ENCODE results near the gene GNG2. TPM values are rescaled to one million over a fixed set of nuclear protein-coding genes. Genes with fewer than 3 reads are reported as not detected.

The GNG2 gene
- total and polyA plus RNA-seq, 5 donors, result 6.7 to 18.2 (median 14.3) TPM

DNA sequence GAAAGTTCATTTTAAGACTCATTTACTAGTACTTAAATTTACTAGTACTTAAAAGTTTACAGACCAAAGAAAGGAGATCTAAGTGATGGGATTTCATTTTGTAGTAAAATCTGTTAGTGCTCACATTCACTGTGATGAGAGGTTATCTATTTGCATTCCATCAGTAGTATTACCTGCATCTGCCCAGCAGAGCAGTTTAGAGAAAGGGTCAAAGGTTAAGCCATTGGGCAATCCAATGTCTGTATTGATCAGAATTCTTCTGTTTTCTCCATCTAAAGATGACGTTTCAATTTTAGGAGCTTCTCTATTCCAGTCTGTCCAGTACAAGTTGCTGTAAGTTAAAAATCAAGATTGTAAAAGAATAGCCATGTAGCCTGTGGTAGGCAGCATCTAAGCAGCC lies 147.2 kb downstream of the GNG2 start:
- ATAC-seq (no peak), DNase-seq (no peak)
- Histone ChIP-seq H3K9me3 (ENCODE audit: control insufficient read depth, low read length) (no peaks in the 10 kb centered on the region), H3K27me3 (ENCODE audit: control insufficient read depth, insufficient read depth) (no peaks in the 10 kb centered on the region), H3K4me1 (ENCODE audit: control insufficient read depth, insufficient read depth, low read length) (peaks cover 8% of the 10 kb centered on the region), H3K27ac (ENCODE audit: low read length) (no peak overlapping the region), H3K4me3 (ENCODE audit: low read length) (no peak overlapping the region)
- WGBS, result 79% methylated on average over 1 of the region's 1 CpG
- intact Hi-C loops (cut with DNase I), result loop anchor here in 1 of 4 donors (5.0 kb wide), 1 partner anchor 60 kb away; the partner anchor contains the start of gene NID2

DNA sequence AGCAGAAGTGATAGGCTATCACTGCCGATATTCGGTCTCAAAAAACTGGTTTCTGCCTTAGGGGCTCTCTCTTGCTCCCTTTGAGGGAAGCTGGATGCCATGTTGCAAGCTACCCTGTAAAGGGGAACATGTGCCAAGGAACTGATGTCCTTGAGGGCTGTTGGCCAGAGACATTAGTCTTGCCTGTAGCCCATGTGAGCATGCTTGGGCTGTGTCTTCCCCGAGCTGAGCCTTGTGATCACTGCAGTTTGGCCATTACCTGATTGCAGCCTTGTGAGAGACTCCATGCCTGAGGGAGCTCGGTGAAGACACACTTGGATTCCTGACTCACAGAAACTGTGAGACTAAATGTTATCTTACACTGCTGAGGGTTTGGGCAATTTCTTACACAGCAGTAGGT lies 147.7 kb downstream of the GNG2 start:
- no peaks in the 10 kb centered on the region for H3K27me3 ChIP-seq (ENCODE audit: control insufficient read depth, insufficient read depth)
- DNase-seq, result no peak
- intact Hi-C loops (cut with DNase I), result loop anchor here in 1 of 4 donors (5.0 kb wide), 1 partner anchor 59 kb away; the partner anchor contains the start of gene NID2
- no peak overlapping the region for H3K27ac ChIP-seq (ENCODE audit: low read length)
- H3K4me3 ChIP-seq (ENCODE audit: low read length), result no peak overlapping the region
- no peaks in the 10 kb centered on the region for H3K9me3 ChIP-seq (ENCODE audit: control insufficient read depth, low read length)
- peaks cover 7% of the 10 kb centered on the region for H3K4me1 ChIP-seq (ENCODE audit: control insufficient read depth, insufficient read depth, low read length)
- no peak for ATAC-seq
- WGBS, result 96% methylated on average over 4 of the region's 4 CpGs

DNA sequence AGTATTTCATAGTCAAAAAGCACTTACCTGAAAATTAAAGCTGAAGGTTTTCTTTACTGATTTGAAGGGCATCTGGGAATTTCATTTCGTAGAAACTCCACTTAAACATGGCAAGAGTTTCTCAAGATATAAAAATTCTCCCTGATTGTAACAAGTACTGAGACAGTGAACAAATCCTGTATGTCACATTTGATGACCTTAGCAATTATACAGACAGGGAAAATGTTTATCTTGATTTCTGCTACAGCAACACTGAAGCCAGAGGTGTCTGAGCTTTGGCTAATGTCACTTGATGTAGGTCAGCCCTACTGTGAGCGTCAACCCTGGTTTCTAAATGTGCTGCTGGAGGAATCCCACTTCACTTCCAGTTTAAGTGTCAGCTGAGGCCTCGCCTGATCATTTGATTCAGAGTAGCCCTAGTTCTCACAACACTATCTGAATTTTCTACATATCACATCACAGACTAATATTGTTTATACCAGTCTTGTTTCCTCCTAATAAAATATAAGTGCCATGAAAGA lies 149.8 kb downstream of the GNG2 start:
- Histone ChIP-seq H3K4me1 (ENCODE audit: control insufficient read depth, insufficient read depth, low read length) (peaks cover 16% of the 10 kb centered on the region), H3K4me3 (ENCODE audit: low read length) (no peak overlapping the region), H3K9me3 (ENCODE audit: control insufficient read depth, low read length) (no peaks in the 10 kb centered on the region), H3K27ac (ENCODE audit: low read length) (peak overlapping the region; percentile 58), H3K27me3 (ENCODE audit: control insufficient read depth, insufficient read depth) (no peaks in the 10 kb centered on the region)
- ATAC-seq (peak; percentile 25 to 61), DNase-seq (no peak)
- 61% methylated on average over 3 of the region's 3 CpGs for WGBS
- intact Hi-C loops (cut with DNase I), result loop anchor here in 1 of 4 donors (10.0 kb wide), 1 partner anchor 55 kb away; the partner anchor contains the start of gene NID2

DNA sequence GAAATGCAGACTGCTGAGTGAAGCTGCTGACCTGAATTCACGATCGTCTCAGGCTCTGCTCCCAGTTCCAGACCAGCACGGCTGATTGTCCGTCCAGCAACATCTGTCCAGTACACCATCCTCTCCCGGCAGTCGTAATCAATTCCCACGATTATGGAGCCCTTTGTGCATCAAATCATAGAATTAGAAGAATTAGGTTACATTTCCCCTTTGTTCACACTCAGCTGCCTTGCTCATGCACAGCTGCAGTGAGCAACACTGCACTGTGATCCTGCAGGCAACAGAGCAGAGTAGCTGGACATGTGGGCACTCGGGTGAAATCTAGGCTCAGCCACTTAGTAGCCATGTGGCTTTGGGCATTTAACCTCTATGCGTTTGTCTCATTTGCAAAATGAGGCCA lies 151.1 kb downstream of the GNG2 start:
- H3K27ac ChIP-seq (ENCODE audit: low read length), result peak overlapping the region; percentile 48
- intact Hi-C loops (cut with DNase I), result loop anchor here in 1 of 4 donors (10.0 kb wide), 1 partner anchor 53 kb away; the partner anchor contains the start of gene NID2
- WGBS, result 69% methylated on average over 9 of the region's 9 CpGs
- H3K4me1 ChIP-seq (ENCODE audit: control insufficient read depth, insufficient read depth, low read length), result peaks cover 18% of the 10 kb centered on the region
- no peak for ATAC-seq
- H3K9me3 ChIP-seq (ENCODE audit: control insufficient read depth, low read length), result no peaks in the 10 kb centered on the region
- no peak for DNase-seq
- H3K4me3 ChIP-seq (ENCODE audit: low read length), result no peak overlapping the region
- H3K27me3 ChIP-seq (ENCODE audit: control insufficient read depth, insufficient read depth), result no peaks in the 10 kb centered on the region

DNA sequence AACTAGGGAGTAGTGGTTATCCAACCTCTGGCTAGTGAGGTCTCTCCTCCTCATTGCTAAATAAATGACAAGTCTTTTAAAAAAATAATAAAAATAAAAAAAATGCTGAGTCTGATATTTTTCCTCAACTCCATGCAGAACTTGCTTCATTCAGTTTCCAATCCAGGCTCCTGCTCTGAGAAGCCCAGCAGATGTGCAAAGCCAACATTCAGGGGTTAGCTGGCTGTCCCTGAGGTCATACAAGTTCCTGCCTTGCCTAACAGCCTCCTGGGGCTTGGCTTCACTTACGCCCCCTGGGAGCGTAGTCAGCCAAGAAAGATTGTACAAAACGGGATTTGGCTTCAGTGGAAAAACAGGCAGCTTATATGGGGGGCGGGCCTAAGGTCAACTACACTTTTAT lies 152.2 kb downstream of the GNG2 start:
- H3K4me3 ChIP-seq (ENCODE audit: low read length), result no peak overlapping the region
- ATAC-seq, result peak; percentile 71 to 84
- H3K27ac ChIP-seq (ENCODE audit: low read length), result peak overlapping the region; percentile 66
- no peaks in the 10 kb centered on the region for H3K9me3 ChIP-seq (ENCODE audit: control insufficient read depth, low read length)
- peak; percentile 69 to 87 (median 85) for DNase-seq
- 19% methylated on average over 4 of the region's 4 CpGs for WGBS
- H3K27me3 ChIP-seq (ENCODE audit: control insufficient read depth, insufficient read depth), result no peaks in the 10 kb centered on the region
- intact Hi-C loops (cut with DNase I), result loop anchor here in 1 of 4 donors (10.0 kb wide), 1 partner anchor 52 kb away; the partner anchor contains the start of gene NID2
- peaks cover 23% of the 10 kb centered on the region for H3K4me1 ChIP-seq (ENCODE audit: control insufficient read depth, insufficient read depth, low read length)

DNA sequence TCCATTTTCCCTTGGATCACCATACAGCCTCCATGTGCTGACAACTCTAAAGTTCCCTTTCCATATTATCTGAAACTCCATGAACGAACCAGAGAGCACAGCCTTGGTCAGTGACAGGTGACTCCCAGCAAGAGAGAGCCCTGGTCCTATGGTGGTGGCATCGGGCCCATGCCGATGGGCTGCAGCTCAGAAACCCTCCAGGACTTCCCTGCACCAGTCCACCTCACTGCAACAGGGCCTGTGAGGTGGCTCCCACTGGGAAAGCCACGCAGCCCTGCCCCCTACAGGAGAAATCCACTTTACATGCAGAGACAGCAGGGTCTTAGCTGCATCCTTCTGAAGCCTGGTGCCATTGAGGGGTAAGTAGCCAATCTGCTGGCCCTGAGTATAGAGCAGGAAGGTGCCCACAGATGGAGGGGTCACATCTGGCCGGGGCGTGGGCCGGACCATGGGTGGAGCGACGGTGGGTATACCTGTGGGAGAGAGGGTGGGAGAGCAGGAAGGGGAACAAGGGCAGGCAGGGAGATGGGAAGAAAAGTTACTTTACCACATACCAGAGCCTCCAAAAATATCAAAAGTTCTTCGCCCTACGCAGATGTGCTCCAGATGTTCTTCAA lies 153.7 kb downstream of the GNG2 start:
- H3K4me1 ChIP-seq (ENCODE audit: control insufficient read depth, insufficient read depth, low read length), result peaks cover 25% of the 10 kb centered on the region
- no peaks in the 10 kb centered on the region for H3K27me3 ChIP-seq (ENCODE audit: control insufficient read depth, insufficient read depth)
- 53% methylated on average over 11 of the region's 11 CpGs for WGBS
- no peaks in the 10 kb centered on the region for H3K9me3 ChIP-seq (ENCODE audit: control insufficient read depth, low read length)
- intact Hi-C loops (cut with DNase I), result loop anchor here in 1 of 4 donors (10.0 kb wide), 1 partner anchor 51 kb away; the partner anchor contains the start of gene NID2
- DNase-seq (peak in 2 of 3 donors; percentile 49 to 53), ATAC-seq (peak; percentile 5 to 6)
- peak overlapping the region; percentile 46 for H3K27ac ChIP-seq (ENCODE audit: low read length)
- no peak overlapping the region for H3K4me3 ChIP-seq (ENCODE audit: low read length)

DNA sequence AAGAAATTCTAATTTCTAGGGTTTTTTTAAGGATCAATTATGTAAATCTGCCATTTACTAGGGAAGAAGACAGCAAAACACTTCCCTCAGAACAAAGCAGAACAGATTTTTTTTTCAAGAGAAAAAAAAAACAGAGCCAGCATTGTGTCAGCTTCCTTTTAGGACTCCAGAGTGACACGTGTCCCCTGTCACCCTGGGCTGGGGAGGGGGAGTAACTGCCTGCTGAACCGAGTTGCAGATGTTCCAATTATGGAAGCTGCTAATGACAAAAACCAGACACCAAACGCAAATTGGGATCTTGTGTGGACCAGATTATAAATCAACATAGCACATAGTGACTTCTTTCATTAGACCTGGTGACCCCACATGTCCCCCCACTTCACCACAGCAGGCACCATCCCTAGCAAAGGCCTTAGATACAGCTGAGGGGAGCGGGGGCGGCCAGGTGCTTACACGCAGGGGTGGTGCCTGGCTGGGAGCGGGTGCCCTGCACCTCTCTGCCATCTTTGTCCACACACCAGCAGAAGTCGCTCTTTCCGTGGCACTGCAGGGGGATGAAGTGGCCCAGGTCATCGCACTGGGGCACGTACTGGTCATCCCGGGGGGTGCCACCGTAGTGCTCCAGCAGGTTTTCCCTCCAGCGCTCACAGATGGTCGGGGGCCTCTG lies 154.3 kb downstream of the GNG2 start:
- Histone ChIP-seq H3K27ac (ENCODE audit: low read length) (peak overlapping the region; percentile 65), H3K9me3 (ENCODE audit: control insufficient read depth, low read length) (no peaks in the 10 kb centered on the region), H3K4me3 (ENCODE audit: low read length) (no peak overlapping the region), H3K4me1 (ENCODE audit: control insufficient read depth, insufficient read depth, low read length) (peaks cover 25% of the 10 kb centered on the region), H3K27me3 (ENCODE audit: control insufficient read depth, insufficient read depth) (no peaks in the 10 kb centered on the region)
- 62% methylated on average over 15 of the region's 15 CpGs for WGBS
- ATAC-seq (peak; percentile 33 to 50), DNase-seq (peak; percentile 32 to 76 (median 75))
- intact Hi-C loops (cut with DNase I), result loop anchor here in 2 of 4 donors (5.0 to 10.0 kb wide), 2 partner anchors 50 to 53 kb away; partner anchors contain the start of gene NID2 (in 2 of the 2)

DNA sequence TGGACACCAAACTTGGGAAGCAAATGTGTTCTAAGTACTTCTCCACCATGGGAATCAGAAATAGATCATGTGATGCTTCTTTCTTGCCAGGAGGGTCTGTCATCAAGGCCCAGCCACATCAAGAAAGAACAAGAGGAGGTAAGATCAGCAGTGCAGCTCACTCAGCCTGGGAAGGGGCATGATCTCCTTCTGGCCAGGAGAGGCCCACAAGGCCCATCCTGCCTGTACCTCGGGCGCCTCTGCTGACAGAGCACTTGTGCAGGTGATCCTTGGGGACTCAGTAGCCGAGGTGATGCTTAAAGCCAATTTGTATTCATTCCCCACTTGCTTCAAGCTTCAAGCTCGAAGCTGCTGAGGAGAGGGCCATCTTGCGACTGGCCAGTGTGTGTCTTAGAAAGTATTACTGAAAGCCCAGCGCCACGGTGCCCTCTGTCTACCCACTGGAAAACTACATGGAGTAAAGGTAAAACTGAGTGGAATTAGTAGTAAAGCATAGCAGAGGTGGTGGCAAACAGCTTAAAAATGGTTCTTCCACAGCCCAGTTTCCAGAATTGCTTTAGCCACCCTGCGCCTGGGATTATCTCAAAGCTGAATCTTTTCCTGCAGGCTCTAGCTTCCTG lies 155.1 kb downstream of the GNG2 start:
- intact Hi-C loops (cut with DNase I), result loop anchor here in 2 of 4 donors (5.0 to 10.0 kb wide), 2 partner anchors 49 to 52 kb away; partner anchors contain the start of gene NID2 (in 2 of the 2)
- no peaks in the 10 kb centered on the region for H3K27me3 ChIP-seq (ENCODE audit: control insufficient read depth, insufficient read depth)
- WGBS, result 69% methylated on average over 8 of the region's 8 CpGs
- H3K4me3 ChIP-seq (ENCODE audit: low read length), result no peak overlapping the region
- DNase-seq (peak in 1 of 3 donors; percentile 65), ATAC-seq (peak in 1 of 2 donors; percentile 17)
- peak overlapping the region; percentile 65 for H3K27ac ChIP-seq (ENCODE audit: low read length)
- peaks cover 25% of the 10 kb centered on the region for H3K4me1 ChIP-seq (ENCODE audit: control insufficient read depth, insufficient read depth, low read length)
- no peaks in the 10 kb centered on the region for H3K9me3 ChIP-seq (ENCODE audit: control insufficient read depth, low read length)

DNA sequence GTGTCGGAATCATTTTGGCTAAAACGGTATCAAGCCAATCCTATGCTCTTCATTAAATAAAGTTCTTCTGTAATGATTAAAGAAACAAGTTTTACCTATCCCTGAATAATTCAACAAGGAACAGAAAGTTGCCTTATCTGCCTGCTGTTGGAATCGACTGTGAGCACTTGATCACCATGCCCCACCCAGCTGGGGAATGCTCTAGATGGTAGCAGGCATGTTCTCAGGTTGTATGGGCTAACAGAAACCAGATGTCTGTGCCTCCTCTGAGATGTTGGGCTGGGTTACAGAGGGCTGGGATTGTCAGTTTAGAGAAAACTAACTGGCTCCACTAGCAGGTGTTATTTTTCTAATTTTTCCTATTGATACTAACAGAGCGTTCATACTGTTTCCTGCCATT lies 157.8 kb downstream of the GNG2 start:
- H3K4me1 ChIP-seq (ENCODE audit: control insufficient read depth, insufficient read depth, low read length), result peaks cover 33% of the 10 kb centered on the region
- intact Hi-C loops (cut with DNase I), result loop anchor here in 2 of 4 donors (5.0 to 10.0 kb wide), 2 partner anchors 47 to 49 kb away; partner anchors contain the start of gene NID2 (in 2 of the 2)
- H3K4me3 ChIP-seq (ENCODE audit: low read length), result no peak overlapping the region
- no peaks in the 10 kb centered on the region for H3K9me3 ChIP-seq (ENCODE audit: control insufficient read depth, low read length)
- ATAC-seq (no peak), DNase-seq (no peak)
- 78% methylated on average over 4 of the region's 4 CpGs for WGBS
- H3K27me3 ChIP-seq (ENCODE audit: control insufficient read depth, insufficient read depth), result no peaks in the 10 kb centered on the region
- no peak overlapping the region for H3K27ac ChIP-seq (ENCODE audit: low read length)

DNA sequence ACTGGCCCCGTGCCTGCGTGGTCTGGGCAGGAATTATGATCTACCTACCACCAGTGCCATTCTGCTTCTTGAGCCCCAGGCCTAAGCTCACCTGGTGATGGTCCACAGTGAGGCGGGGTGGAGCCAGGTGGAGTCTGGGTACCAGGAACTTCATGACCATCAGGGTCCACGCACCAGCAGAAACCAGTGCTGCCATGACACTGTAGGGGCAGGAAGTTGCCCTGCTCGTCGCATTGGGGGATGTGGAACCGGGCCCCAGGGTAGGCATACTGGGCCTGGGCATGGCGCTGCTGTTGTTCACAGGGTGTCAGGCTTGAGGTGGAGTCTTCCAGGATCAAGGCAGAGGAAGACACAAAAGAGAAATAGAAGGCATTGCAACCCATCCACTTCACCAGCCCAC lies 158.6 kb downstream of the GNG2 start:
- intact Hi-C loops (cut with DNase I), result loop anchor here in 2 of 4 donors (5.0 to 10.0 kb wide), 2 partner anchors 46 to 48 kb away; partner anchors contain the start of gene NID2 (in 2 of the 2)
- Histone ChIP-seq H3K4me3 (ENCODE audit: low read length) (no peak overlapping the region), H3K27me3 (ENCODE audit: control insufficient read depth, insufficient read depth) (no peaks in the 10 kb centered on the region), H3K27ac (ENCODE audit: low read length) (no peak overlapping the region), H3K9me3 (ENCODE audit: control insufficient read depth, low read length) (no peaks in the 10 kb centered on the region), H3K4me1 (ENCODE audit: control insufficient read depth, insufficient read depth, low read length) (peaks cover 30% of the 10 kb centered on the region)
- no peak for ATAC-seq
- 97% methylated on average over 8 of the region's 8 CpGs for WGBS
- DNase-seq, result no peak

Data from right cardiac atrium (tissue), 5 donors.